Measurements from ENCODE around the gene RBM15. TPM values are rescaled to one million over a fixed set of nuclear protein-coding genes. Genes with fewer than 3 reads are reported as not detected.
A peak's percentile ranks its signal among the peaks of the same experiment; 100 is the strongest.

RBM15 gene
- total RNA-seq, 4 donors from 2014 or later: 40.9 to 49.0 (median 45.3) TPM

DNA sequence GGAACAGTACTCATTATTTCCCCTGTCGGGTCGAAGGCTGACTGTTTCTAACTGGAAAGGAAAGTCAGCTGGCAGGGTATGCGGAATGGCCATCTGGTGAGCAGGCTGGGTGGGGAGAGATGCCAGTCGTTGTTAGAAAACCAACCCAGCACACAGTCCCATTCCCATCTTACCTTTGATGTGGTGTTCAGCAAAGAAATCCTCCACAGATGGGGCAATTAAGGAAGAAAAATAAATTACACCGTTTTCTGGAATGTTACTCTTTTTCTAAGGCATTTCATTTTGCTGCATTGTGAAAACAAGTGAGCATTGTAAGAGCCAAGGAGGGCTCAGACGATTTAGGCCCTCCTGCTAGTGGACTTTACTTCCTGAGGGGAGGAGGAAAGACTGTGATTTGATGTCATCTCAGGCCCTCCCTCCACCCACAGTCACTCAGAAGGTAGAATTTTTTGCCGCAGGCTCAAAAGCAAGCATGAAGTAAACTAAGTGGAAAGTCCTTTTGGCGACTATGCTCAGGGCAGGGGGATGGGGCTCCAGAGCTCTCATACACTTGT, 51.6 kb downstream of the RBM15 start, which contains the start of gene SLC16A4:
Gene SLC16A4 (minus strand): TSS at position 335 of the 554 bp plus-strand sequence. CDS start 1,703 bp downstream, outside the sequence.
- no peaks in the 10 kb centered on the region for H3K9me3 ChIP-seq
- peak within 1 kb of the TSS; percentile 13 to 43 (median 28) for H3K4me3 ChIP-seq
- DNase-seq (ENCODE audit: low spot score in 2 of 2): peak in 1 of 2 donors; percentile 19
- peak within 1 kb of the TSS; percentile 51 to 83 (median 78) for H3K27ac ChIP-seq
- no peaks in the 10 kb centered on the region for H3K27me3 ChIP-seq
- H3K4me1 ChIP-seq: peaks cover 0 to 36% (median 5%) of the 10 kb centered on the region in 4 donors
- TF ChIP-seq, protein P1, sequence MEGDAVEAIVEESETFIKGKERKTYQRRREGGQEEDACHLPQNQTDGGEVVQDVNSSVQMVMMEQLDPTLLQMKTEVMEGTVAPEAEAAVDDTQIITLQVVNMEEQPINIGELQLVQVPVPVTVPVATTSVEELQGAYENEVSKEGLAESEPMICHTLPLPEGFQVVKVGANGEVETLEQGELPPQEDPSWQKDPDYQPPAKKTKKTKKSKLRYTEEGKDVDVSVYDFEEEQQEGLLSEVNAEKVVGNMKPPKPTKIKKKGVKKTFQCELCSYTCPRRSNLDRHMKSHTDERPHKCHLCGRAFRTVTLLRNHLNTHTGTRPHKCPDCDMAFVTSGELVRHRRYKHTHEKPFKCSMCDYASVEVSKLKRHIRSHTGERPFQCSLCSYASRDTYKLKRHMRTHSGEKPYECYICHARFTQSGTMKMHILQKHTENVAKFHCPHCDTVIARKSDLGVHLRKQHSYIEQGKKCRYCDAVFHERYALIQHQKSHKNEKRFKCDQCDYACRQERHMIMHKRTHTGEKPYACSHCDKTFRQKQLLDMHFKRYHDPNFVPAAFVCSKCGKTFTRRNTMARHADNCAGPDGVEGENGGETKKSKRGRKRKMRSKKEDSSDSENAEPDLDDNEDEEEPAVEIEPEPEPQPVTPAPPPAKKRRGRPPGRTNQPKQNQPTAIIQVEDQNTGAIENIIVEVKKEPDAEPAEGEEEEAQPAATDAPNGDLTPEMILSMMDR (IDR thresholded peaks at IDR 0.05): no peak
- peak in 1 of 2 donors; percentile 34 for TF ChIP-seq POLR2A (IDR thresholded peaks at IDR 0.05)
- TF ChIP-seq EP300 (IDR thresholded peaks at IDR 0.05): peak in 1 of 2 donors; percentile 49
- peaks cover 0 to 20% (median 0%) of the 10 kb centered on the region in 3 donors for H3K36me3 ChIP-seq
- WGBS, 2 donors: 15 to 16% methylated on average over 8 of the region's 8 CpGs

- 36 to 59% methylated on average over 2 of the region's 2 CpGs for WGBS, 2 donors
- no peak for DNase-seq (ENCODE audit: low spot score in 2 of 2)
- peak overlapping the region in 2 of 4 donors; percentile 7 to 9 for H3K27ac ChIP-seq
- peaks cover 0 to 44% (median 0%) of the 10 kb centered on the region in 3 donors for H3K36me3 ChIP-seq
- no peak overlapping the region for H3K4me3 ChIP-seq
- no peaks in the 10 kb centered on the region for H3K9me3 ChIP-seq
- TF ChIP-seq, protein P1 (IDR thresholded peaks at IDR 0.05): no peak
- no peak for TF ChIP-seq EP300 (IDR thresholded peaks at IDR 0.05)
- TF ChIP-seq POLR2A (IDR thresholded peaks at IDR 0.05): no peak
- H3K27me3 ChIP-seq: no peaks in the 10 kb centered on the region
- peaks cover 0 to 33% (median 5%) of the 10 kb centered on the region in 4 donors for H3K4me1 ChIP-seq
Measured at GRCh38 chr1:110393286-110393685, 54.1 kb downstream of the RBM15 start.

DNA sequence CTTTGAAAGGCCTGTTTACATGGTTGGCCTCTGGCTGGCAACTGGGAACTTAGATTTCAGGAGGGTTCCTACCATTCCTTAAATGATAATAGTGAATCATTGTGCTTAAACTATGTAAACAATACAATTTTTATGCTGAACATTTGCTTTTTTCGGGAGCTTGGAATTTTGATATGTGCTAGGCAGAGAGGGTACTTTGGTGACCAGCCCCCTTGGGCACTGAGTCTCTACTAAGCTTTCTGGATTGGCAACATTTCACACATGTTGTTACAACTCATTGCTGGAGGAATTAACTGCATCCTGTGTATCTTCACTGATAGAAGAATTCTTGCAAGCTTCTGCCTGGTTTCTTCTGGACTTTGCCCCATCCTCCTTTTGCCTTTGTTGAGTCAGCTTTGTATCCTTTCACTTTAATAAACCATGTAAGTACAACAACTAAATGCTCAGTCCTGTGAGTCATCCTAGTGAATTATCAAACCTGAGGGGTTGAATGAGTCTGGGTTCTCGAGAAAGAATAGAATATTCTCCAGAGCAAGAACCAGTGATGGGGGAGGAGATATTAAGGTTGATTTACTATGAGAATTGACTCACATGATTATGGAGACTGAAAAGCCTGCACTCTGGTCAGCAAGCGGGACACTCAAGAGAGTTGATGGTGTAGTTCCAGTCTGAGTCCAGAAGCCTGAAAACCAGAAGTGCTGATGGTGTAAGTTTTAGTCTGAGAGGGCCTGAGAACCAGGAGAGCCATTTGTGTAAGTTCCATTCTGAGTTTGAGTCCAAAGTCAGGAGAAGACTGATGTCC, 54.7 kb downstream of the RBM15 start:
- TF ChIP-seq, protein P1 (IDR thresholded peaks at IDR 0.05): no peak
- no peak for TF ChIP-seq EP300 (IDR thresholded peaks at IDR 0.05)
- no peak for TF ChIP-seq POLR2A (IDR thresholded peaks at IDR 0.05)
- no peak for DNase-seq (ENCODE audit: low spot score in 2 of 2)
- 58 to 59% methylated on average over 3 of the region's 3 CpGs for WGBS, 2 donors
- Histone ChIP-seq H3K4me3 (no peak overlapping the region), H3K9me3 (no peaks in the 10 kb centered on the region), H3K27ac (peak overlapping the region in 2 of 4 donors; percentile 7 to 9), H3K36me3 (peaks cover 0 to 50% (median 0%) of the 10 kb centered on the region in 3 donors), H3K27me3 (no peaks in the 10 kb centered on the region), H3K4me1 (peaks cover 0 to 32% (median 5%) of the 10 kb centered on the region in 4 donors)

GRCh38 chr1:110394493-110394820, 55.3 kb downstream of the RBM15 start:
- WGBS, 2 donors: 88 to 93% methylated on average over 3 of the region's 3 CpGs
- H3K36me3 ChIP-seq: peaks cover 0 to 56% (median under 1%) of the 10 kb centered on the region in 3 donors
- TF ChIP-seq, protein P1 (IDR thresholded peaks at IDR 0.05): no peak
- TF ChIP-seq EP300 (IDR thresholded peaks at IDR 0.05) (no peak), POLR2A (IDR thresholded peaks at IDR 0.05) (no peak)

More at GRCh38 chr1:110394493-110394820, 55.3 kb downstream of the RBM15 start:
- H3K4me1 ChIP-seq: peaks cover 0 to 26% (median 5%) of the 10 kb centered on the region in 4 donors
- H3K4me3 ChIP-seq: no peak overlapping the region
- H3K9me3 ChIP-seq: no peaks in the 10 kb centered on the region
- H3K27me3 ChIP-seq: no peaks in the 10 kb centered on the region
- no peak for DNase-seq (ENCODE audit: low spot score in 2 of 2)
- H3K27ac ChIP-seq: no peak overlapping the region

Other genes starting within 250 kb of the RBM15 start
- under 1 TPM in 1 of 4 donors, not detected in 3; 0.42 TPM for gene UBL4B, start 226.9 kb upstream of the RBM15 start, total RNA-seq
- under 1 TPM in 2 of 4 donors, not detected in 2; under 0.01 to 0.22 TPM for gene SLC6A17, start 188.9 kb upstream of the RBM15 start, total RNA-seq
- 1 to 10 TPM; 2.9 to 9.0 (median 6.1) TPM for gene KCNC4, start 129.1 kb upstream of the RBM15 start, total RNA-seq
- 10 to 100 TPM in 3 of 4 donors, 1 to 10 TPM in 1; 8.0 to 16.6 (median 15.1) TPM for gene SLC16A4, start 51.6 kb downstream of the RBM15 start, total RNA-seq
- 10 to 100 TPM; 62.6 to 74.7 (median 67.7) TPM for gene LAMTOR5, start 68.3 kb downstream of the RBM15 start, total RNA-seq
- gene PROK1, start 111.8 kb downstream of the RBM15 start, total RNA-seq: 1 to 10 TPM in 3 of 4 donors, not detected in 1; 1.2 to 6.9 (median 4.6) TPM
- not detected for gene KCNA10, start 179.8 kb downstream of the RBM15 start, total RNA-seq